ENCODE results near the gene KCP.

DNA sequence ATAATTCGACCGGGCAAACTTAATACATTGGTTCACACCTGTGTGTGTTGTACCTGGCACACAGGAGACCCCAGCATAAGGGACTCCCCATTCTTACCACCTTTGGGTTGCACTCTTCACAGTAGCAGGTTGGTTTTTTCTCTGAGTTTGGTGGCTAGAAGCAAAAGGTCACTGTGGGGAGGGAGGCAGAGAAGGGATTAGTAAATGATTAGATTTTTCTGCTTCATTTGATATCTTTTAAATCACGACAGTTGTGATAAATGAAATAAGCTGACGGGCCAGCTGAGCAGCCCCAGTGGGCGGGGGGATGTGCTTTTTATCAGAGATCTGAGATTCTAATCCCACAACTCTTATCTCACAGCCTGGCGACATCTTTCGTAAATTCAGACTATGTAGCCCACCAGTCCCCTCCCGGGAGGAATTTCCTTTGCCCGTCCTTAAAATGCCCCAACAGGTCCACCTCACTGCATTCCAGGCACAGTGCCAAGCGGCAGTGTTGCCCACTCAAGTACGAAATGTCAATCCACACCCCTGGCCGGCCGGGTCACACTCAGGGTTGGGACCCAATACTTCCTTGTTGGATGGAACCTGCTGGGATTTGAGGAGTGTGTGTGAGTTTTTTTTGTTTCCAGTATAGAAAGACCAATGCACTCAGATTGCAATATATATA is 10.5 kb upstream of the KCP start:
- TF ChIP-seq CTCF (CRISPR knock-in tag; IDR thresholded peaks at IDR 0.05) (no peak), ZNF724P (CRISPR knock-in tag; IDR thresholded peaks at IDR 0.05; ENCODE audit: borderline replicate concordance) (no peak)
